Daoy (cell line): Measurements from ENCODE around the gene PRPF6. TPM values are rescaled to one million over a fixed set of nuclear protein-coding genes. Genes with fewer than 3 reads are reported as not detected.
A peak's percentile ranks its signal among the peaks of the same experiment; 100 is the strongest.

Experiments used
- DNase-seq: peaks from one replicate; pipeline ENCODE4 v3.0.0-alpha.2; 2015; ENCODE audit warnings: low read depth
- total RNA-seq: library from RNA; depleted of rRNA; stranded (reverse); fragments of >200 nt; shearing (Covaris generic); gene quantifications from 2 replicates; pipeline ENCODE4 v1.2.3, GENCODE V29; 2014

The PRPF6 gene
- total RNA-seq, 1 experiment from 2014 or later: 82.7 TPM

DNA sequence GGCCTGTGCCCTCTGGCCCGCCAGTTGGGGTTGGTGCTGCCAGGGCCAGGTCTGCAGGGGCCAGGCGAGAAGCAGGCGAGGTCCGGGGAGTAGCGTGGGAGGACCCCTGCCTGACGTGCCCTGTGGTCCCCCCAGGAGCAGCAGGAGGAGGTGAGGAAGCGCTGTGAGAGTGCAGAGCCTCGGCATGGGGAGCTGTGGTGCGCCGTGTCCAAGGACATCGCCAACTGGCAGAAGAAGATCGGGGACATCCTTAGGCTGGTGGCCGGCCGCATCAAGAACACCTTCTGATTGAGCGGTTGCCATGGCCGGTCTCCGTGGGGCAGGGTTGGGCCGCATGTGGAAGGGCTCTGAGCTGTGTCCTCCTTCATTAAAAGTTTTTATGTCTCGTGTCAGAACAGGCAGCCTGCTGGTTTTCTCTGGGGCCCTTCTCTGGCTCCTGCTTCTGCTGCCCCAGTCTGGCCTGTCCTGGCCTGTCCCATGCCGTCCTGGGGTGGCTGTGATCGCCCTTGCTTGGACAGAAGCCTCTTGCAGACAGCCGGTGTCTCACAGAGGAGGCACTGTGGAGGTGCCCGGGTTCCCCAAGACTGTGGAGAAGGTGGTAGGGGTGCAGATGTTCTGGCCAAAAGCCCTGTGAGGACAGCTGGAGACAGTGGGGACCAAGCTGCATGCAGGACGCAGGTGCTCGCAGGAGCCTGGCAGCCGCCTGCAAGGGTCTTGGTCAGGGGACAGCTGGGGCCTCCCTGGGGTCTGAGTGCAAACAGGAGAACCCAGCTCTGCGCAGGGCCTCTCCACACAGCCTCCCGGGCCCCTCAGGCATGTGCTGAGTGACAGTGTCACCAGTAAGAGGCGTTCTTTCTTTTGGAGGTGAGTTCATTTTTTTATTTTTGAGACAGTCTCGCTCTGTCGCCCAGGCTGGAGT lies 52.0 kb downstream of the PRPF6 start:
- no peak for DNase-seq

DNA sequence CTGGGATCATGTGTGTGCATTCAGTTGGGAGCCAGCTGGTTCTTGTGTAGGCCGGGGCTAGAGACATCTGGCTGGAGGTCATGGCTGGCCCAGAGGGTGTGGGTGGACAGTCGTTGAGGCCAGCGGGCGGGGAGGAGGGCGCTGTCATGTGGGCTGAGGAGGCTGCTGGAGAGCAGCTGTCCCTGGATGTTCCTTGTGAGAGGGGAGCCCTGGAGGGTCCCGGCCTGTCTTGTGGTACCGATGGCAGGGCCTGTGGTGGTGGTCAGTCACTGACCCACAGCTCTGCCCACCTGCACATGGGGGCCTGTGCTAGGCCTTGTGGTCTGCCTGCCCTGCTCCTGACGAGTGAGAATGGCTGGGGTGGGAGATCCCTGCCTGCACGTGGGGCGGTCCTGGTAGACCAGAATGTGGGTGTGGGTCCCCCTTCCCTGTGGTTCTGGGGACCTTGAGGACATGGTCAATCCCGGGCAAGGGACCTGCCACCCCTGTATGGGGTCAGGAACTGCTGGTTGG lies 53.1 kb downstream of the PRPF6 start:
- DNase-seq: no peak

GRCh38 chr20:64035066-64035932 lies 54.4 kb downstream of the PRPF6 start:
- DNase-seq: no peak

- no peak for DNase-seq
These were observed 55.0 kb downstream of the PRPF6 start, which contains the start of gene C20orf204 for GRCh38 chr20:64035933-64036345. Gene C20orf204 (plus strand): TSS chr20:64036182. CDS start chr20:64036324, 142 bp downstream.

DNA sequence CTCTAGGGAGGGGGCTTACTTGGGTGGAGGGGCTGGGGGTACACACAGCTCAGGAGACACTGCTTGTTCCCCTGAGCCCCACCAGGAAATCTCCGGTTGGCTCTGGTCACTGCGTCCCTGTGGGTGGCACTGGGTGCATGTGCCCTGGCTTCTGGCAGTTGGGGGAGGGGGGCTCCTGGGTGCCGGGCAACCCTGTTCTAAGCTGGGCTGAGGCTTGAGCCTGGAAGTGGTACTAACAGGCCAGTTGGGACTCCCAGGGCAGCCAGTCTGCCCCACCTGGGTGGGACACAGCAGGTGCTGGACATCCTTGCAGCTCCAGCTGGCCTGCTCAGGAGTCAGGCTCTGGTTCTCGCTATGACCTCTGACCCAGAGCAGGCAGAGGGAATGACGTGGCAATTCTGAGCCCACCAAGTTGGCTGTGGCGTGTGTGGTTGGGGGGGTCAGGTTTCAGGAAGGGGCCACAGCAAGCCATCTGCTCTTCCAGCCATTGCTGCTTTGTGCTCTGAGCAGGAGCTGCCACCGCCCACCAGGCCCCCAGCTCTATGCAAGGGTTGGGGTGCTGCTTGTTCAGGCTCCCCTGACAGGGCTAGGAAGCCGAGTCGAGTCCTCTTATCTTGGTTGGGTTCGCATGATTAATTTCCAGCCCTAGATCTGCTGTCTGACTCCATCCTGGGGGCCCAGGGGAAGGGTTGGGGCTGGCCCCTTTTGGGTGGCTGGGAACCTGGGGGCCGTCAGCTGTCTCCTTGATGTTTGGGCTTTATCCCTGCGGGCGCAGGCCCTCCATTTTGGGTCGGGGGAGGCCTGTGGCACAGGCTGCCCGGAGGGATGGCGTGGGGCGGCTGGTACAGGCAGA lies 55.6 kb downstream of the PRPF6 start:
- no peak for DNase-seq

GRCh38 chr20:64037199-64037497 lies 56.2 kb downstream of the PRPF6 start:
- no peak for DNase-seq

- no peak for DNase-seq
These were observed 56.7 kb downstream of the PRPF6 start for GRCh38 chr20:64037498-64038213.

- no peak for DNase-seq
These were observed 57.3 kb downstream of the PRPF6 start for GRCh38 chr20:64038224-64038564.

DNA sequence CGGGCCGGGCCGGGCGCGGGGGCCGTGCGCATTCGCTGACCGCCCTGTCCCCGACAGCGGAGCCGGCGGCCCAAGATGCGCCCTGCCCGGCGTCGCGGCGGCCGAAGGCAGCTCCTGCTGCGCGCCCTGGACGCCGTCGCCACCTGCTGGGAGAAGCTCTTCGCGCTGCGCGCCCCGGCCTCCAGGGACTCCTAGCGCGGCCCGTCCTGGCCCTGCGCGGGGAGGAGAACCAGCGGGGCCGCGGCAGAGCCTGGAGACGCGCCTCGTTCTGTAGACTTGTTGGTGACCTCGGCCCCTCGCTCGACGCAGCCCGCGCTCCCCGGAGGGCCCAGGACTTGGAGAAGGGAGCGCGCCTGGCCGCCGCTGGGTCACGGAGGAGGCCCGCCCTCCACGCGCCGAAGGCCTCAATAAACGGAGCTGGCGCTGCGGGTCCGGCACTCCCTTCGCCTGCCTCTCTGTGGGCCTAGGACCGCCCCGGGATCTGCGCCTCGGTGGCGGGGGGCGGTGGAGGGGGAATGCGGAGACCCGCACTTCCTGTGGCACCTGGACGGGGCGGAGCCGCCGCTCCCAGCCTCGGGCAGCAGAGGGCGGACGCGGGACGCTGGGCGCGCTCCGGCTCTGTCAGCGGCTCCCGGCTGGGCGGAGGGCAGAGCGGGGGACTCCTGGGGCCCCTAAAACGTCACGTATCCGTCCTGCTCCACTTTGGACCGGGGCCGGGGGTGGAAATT lies 57.8 kb downstream of the PRPF6 start:
- DNase-seq: peak; percentile 80

DNA sequence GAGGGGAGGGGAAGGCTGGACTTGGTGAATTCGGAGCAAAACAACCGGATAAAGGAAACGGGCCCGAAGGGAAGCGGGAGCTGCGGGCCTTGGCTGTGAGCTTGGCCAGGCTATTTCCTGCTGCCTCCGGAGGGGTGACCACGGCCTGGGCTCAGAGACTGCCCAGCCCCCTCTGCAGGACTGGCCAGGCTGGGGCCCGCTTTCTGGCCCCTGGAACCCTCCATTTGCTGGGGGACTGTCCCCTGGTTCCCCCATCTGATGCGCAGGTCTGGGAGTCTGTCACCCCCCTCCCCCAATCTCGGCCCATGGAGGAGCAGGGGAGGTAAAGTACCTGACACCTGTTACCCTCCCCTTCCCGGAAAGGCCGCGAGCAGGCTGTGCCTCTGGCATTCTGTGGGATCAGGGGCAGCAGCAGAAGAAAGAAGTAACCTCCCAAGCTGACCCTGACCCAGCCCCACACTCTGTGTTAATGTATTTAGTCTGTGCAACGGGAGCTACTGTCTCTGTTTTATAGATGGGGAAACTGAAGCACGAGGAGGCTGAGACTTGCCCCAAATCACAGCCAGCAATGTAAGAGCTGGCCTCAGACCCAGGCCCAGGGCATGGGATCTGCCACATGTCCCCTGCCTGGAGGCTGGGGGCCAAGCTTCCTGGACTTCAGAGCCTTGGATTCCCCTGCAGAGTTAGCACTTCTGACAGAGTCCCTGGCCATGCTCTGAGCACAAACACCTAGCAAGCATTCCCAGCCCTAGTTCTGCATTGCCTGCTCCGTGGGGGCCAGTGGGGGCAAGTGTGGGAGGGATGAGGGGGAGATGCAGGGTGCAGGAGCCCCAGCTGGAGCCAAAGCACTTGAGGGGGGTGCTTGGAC lies 58.6 kb downstream of the PRPF6 start:
- DNase-seq: no peak

GRCh38 chr20:64040231-64041039 lies 59.5 kb downstream of the PRPF6 start:
- no peak for DNase-seq

DNA sequence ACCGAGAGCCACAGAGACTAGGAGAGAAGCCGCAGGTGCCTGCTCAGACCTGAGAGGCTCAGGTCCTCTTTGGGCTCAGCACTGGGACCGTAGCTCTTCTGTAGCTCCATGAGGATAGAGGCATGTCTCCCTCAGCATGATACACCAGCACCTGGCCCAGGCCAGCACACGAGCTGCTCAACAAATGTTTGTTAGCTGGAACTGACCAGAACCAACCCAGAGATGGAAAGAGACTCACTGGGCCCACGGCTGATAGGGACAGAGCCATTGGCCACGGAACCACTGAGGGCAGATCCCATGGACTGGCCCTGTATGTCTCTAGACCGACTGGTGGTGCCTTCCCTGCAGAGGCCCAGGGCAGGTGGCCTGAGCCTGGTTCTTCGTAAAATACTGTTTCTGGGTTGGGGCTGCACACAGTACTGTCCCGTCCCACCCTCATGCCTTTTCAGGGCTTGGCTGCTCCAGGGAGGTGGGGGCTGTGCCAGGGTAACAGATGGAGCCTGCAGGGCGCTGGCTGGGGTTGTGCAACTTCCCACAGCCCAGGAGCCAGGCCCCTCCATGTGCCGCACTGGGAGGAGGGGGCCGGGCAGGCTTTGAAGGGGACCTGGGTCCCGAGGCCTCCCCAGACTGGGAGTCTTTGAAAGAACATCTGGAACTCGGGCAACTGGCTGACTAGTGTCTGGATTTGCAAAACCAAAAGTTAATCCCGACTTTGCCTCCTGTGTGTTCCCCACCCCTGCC lies 60.3 kb downstream of the PRPF6 start:
- no peak for DNase-seq

DNA sequence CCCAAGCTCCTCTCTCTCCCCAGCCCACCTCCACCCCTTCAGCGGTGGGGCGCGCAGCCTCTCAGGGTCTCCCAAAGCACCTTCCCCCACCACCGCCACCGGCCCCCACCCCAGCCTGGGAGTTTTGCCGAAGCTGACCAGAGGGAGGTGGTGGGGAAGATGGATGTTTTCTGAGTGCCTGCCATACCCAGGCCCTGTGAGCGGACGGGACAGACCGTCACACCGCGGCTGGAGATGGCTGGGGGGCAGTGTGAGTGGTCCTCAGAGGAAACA lies 60.8 kb downstream of the PRPF6 start:
- DNase-seq: no peak

GRCh38 chr20:64042054-64042781 lies 61.3 kb downstream of the PRPF6 start:
- DNase-seq: no peak

DNA sequence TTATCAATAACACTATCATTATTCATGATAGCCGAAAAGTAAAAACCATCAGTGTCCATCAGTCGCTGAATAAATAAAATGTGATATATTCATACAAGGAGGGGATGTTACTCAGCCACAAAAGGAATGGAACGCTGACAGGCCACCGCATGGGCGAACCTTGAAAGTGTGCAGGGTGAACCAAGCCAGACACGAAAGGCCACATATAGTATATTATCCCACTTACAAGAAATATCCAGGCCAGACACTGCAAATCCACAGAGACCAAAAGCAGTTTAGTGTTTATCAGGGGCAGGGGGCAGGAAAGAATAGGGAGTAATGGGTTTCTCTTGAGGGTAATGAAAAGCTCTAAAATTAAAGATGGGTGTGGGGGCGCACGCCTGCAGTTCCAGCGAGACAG lies 62.8 kb downstream of the PRPF6 start:
- DNase-seq: no peak

DNA sequence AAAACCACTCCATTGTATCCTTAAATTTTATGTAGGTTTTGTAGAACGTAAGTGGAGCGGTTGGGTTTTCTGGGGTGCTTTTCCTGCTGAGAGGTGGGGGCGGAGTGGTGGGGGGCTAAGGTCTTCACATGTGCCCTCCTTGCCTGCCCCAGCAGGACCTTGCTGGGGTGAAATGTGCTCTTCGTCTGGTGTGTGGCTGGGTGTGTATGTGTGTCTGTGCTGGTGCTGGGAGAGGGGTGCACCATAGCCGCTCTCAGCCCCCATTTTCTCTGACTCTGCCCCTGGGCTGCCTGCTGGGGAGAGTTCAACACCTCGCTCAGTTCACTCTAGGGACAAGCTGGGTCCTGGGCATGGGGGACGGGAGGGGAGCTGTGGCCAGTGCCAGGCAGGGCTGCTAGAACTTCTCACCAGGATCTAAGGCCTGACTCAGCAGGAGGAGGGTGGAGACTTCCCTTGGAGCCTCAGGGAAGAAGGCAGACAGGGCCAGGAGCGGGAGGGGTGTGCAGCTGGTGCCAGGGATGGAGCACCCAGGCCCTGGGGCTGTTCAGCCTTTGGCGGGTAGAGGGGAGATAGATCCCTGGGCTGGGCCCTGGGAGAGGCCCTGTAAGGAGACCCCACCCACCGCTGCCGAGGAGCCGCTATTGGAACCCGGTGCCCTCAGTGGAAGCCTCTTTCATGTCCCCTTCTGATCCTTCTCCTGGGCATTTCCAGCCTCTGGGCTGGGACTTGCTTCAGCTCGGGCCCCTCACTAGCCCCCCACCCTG lies 63.7 kb downstream of the PRPF6 start:
- DNase-seq: peak; percentile 82
